NCI-H748 treated with DMSO at 0.1 percent for 48 hours (cell line): ENCODE data around the gene ZNF470.

ENCODE experiments used
- DNase-seq: peaks from one replicate; lab custom pipeline; 2025; lab: John Stamatoyannopoulos, UW

The ZNF470 gene

DNA sequence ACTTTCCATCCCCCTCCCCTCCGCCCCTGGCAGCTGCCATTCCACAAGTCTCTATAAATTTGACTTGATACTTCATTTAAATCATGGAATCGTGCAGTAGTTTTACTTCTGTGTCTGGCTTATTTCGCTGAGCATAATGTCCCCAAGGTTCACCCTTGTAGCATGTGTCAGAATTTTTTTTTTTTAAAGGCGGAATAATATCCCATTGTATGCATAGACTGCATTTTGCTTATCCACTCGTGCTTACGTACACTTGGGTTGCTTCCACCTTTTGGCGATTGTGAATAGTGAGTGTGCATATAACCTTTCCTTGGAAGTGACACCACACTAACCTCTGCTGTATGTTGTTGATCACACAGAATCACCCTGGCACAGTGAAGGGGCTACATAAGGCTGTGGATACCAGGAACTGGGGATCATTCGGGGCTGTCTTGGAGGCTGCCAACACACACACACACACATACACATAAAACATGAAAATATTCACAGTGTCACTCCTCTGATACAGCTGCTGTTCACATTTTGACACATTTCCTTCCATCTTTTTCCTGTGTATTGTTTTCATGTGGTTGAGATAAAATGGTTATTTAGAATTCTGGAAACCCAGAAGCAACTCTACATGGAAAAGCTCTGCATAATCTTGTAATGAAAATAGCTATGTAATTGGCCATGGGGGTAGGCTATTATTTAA, 41.2 kb downstream of the ZNF470 start:
- DNase-seq = no peak

- DNase-seq = no peak
These were observed 44.0 kb downstream of the ZNF470 start for GRCh38 chr19:56611288-56611687.

DNA sequence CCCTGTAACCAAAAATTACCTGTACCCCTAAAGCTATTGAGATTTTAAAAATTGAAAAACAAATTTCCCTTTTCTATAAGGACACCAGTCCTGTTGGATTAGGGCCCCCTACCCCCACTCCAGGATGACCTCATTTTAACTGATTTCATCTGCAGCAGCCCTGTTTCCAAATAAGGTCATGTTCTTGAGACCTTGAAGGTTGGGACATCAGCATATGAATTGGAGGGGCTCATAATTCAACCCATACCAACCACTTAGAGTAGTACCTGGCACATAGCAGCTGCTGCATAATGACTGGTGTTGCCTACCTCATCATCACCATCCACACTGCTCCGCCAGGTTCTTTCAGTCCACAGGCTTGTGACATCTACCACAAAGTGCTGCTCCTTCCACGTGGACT, 45.5 kb downstream of the ZNF470 start:
- DNase-seq = no peak

GRCh38 chr19:56613639-56614038, 46.4 kb downstream of the ZNF470 start:
- DNase-seq = no peak

GRCh38 chr19:56617531-56617930, 50.3 kb downstream of the ZNF470 start:
- DNase-seq = no peak

- DNase-seq = no peak
These were observed 51.9 kb downstream of the ZNF470 start for GRCh38 chr19:56619121-56619520.

DNA sequence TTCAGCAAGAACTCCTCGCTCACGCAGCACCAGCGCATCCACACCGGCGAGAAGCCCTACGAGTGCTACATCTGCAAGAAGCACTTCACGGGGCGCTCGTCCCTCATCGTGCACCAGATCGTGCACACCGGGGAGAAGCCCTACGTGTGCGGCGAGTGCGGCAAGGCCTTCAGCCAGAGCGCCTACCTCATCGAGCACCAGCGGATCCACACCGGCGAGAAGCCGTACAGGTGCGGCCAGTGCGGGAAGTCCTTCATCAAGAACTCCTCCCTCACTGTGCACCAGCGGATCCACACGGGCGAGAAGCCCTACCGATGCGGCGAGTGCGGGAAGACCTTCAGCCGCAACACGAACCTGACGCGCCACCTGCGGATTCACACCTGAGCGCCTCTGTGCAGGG, 55.1 kb downstream of the ZNF470 start:
- DNase-seq = no peak

GRCh38 chr19:56623006-56623405, 55.7 kb downstream of the ZNF470 start:
- DNase-seq = no peak

GRCh38 chr19:56625708-56626107, 58.4 kb downstream of the ZNF470 start:
- DNase-seq = no peak

DNA sequence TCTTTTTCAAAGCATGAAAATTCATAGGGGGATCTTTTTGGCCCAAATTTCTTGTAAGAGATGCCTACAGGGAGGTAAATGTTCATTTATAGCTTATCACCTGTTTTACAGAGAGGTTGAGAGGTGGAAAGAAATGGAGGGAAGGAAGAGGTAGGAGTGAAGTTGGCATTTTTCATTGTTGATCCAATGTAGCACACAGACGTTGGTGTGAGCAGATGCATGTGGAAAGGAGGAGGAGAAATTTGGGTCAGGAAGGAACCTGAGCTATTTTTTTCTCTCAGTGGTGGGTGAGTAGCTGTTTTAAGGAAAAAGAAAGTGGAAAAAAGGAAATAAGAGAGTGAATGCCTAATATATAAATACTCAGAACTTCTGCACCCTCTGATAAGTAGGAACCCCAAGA, 65.8 kb downstream of the ZNF470 start:
- DNase-seq = no peak

DNA sequence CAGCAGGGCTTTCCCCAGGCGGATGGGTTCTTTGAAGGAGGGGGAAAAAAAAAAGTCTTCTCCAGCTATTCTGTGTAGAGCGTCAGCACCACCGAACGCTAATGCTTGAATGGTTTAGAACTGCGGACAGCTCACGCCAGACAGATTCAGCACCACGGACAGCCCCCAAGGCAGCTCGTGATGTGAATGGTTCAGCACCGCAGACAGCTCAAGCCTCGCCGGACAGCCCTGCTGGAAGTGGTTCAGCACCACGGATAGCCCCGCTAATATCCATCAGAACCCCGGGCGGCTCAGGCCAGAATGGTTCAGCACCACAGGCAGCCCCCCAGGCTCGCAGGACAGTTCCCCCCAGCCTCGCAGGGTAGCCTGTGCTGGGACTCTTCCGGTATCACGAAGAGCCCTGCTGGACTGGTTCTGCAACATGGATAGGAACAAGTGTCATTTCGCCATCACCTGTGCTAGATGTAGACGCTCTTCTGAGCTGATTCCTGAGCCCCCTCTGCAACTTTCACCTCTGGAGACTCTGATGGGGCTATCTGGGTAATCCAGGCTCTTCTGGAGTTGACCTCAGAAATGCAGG, 70.8 kb downstream of the ZNF470 start:
- DNase-seq = no peak
